IPS DF 6.9 (cell line): Measurements from ENCODE around the gene C19orf38.
"Not testable (repeated sequence)": the region's sequence is repeated elsewhere in the genome, so short reads cannot be mapped to it uniquely, and the experiment has no call there.

ENCODE experiments used
- DNase-seq: peaks from one replicate; pipeline ENCODE4 v3.0.0-alpha.2; 2013; ENCODE audit warnings: low read depth, low spot score
- H3K27ac ChIP-seq: one replicate; pipeline ENCODE4 v1.5.1; 2013; ENCODE audit warnings: low read length, control low read depth
- H3K27me3 ChIP-seq: 2 replicates; pipeline ENCODE4 v1.6.1; 2013; ENCODE audit warnings: mild to moderate bottlenecking, low read length; ENCODE audit not compliant: control insufficient read depth, insufficient read depth
- H3K36me3 ChIP-seq: 2 replicates; pipeline ENCODE4 v1.6.1; 2013; ENCODE audit warnings: low read length; ENCODE audit not compliant: control insufficient read depth, insufficient read depth
- H3K4me1 ChIP-seq: 2 replicates; pipeline ENCODE4 v1.6.1; 2013; ENCODE audit warnings: low read length; ENCODE audit not compliant: control insufficient read depth, insufficient read depth
- H3K4me3 ChIP-seq: 2 replicates; pipeline ENCODE4 v1.5.1; 2013; ENCODE audit warnings: mild to moderate bottlenecking, low read length
- H3K9me3 ChIP-seq: 2 replicates; pipeline ENCODE4 v1.6.1; 2013; ENCODE audit warnings: low read length, inconsistent platforms; ENCODE audit not compliant: control insufficient read depth, insufficient read depth
- WGBS: extraction: QIAGEN DNeasy Blood & Tissue Kit; methylation state at CpG from one replicate; pipeline ENCODE4 v1.1.7; 2013; ENCODE audit warnings: mixed read lengths, missing lambda C conversion rate; ENCODE audit not compliant: insufficient read length, insufficient coverage; 5-methylcytosine and 5-hydroxymethylcytosine counted together

Gene C19orf38

GRCh38 chr19:10835089-10835753 lies 13.0 kb upstream of the C19orf38 start:
- peaks cover 4% of the 10 kb centered on the region; the same call in 1 of the 2 replicates for H3K36me3 ChIP-seq
- H3K4me3 ChIP-seq = peak overlapping the region; percentile 11; the same call in 1 of the 2 replicates
- no peak overlapping the region for H3K27ac ChIP-seq
- WGBS = no CpG with 5 or more reads among the region's 32 CpGs
- H3K27me3 ChIP-seq = no peaks in the 10 kb centered on the region
- H3K9me3 ChIP-seq = no peaks in the 10 kb centered on the region
- DNase-seq = no peak
- H3K4me1 ChIP-seq = peaks cover 2% of the 10 kb centered on the region; the same call in 1 of the 2 replicates

- peak; percentile 99 for DNase-seq
- H3K36me3 ChIP-seq = peaks cover 4% of the 10 kb centered on the region; the same call in 1 of the 2 replicates
- 0 out of 2 replicates have a peak, but pooled peaks cover 2% of the 10 kb centered on the region for H3K4me1 ChIP-seq
- no peaks in the 10 kb centered on the region for H3K27me3 ChIP-seq
- WGBS = no CpG with 5 or more reads among the region's 50 CpGs
- no peaks in the 10 kb centered on the region for H3K9me3 ChIP-seq
- no peak within 1 kb of the TSS for H3K27ac ChIP-seq
- H3K4me3 ChIP-seq = peak within 1 kb of the TSS; percentile 79; the same call in 1 of the 2 replicates
Observed at GRCh38 chr19:10835754-10836478, 12.3 kb upstream of the C19orf38 start, which contains the start of gene TMED1. TSS of gene TMED1 (minus strand) at chr19:10836212. CDS start at chr19:10836191, 21 bp downstream.

- DNase-seq = no peak
- WGBS = no CpG with 5 or more reads among the region's 38 CpGs
- Histone ChIP-seq H3K36me3 (peaks cover 4% of the 10 kb centered on the region; the same call in 1 of the 2 replicates), H3K4me1 (0 out of 2 replicates have a peak, but pooled peaks cover 2% of the 10 kb centered on the region), H3K27me3 (no peaks in the 10 kb centered on the region), H3K9me3 (no peaks in the 10 kb centered on the region), H3K27ac (no peak overlapping the region), H3K4me3 (peak overlapping the region; percentile 79; the same call in 1 of the 2 replicates)
Observed at GRCh38 chr19:10836479-10837330, 11.5 kb upstream of the C19orf38 start.

DNA sequence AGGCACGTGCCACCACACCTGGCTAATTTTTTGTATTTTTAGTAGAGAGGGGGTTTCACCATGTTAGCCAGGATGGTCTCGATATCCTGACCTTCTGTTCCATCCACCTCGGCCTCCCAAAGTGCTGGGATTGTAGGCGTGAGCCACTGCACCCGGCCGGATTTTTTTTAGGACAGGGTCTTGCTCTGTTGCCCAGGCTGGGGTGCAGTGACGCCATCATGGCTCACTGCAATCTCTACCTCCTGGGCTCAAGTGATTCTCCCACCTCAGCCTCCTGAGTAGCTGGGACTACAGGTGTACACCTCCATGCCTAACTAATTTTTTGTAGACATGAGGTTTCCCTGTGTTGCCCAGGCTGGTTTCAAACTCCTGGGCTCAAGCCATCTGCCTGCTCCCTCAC lies 10.6 kb upstream of the C19orf38 start:
- H3K4me1 ChIP-seq, H3K4me3 ChIP-seq, DNase-seq, H3K9me3 ChIP-seq, H3K36me3 ChIP-seq, H3K27ac ChIP-seq, H3K27me3 ChIP-seq: not testable (repeated sequence)
- WGBS = no CpG with 5 or more reads among the region's 7 CpGs

GRCh38 chr19:10838377-10838776 lies 9.8 kb upstream of the C19orf38 start:
- H3K27me3 ChIP-seq = no peaks in the 10 kb centered on the region
- no peak for DNase-seq
- no CpG with 5 or more reads among the region's 11 CpGs for WGBS
- no peak overlapping the region for H3K27ac ChIP-seq
- 0 out of 2 replicates have a peak, but pooled peaks cover 2% of the 10 kb centered on the region for H3K4me1 ChIP-seq
- no peaks in the 10 kb centered on the region; the same call in 1 of the 2 replicates for H3K36me3 ChIP-seq
- no peak overlapping the region for H3K4me3 ChIP-seq
- H3K9me3 ChIP-seq = no peaks in the 10 kb centered on the region

- no CpG with 5 or more reads among the region's 10 CpGs for WGBS
- no peaks in the 10 kb centered on the region for H3K27me3 ChIP-seq
- no peak for DNase-seq
- no peak overlapping the region for H3K27ac ChIP-seq
- no peak overlapping the region for H3K4me3 ChIP-seq
- no peaks in the 10 kb centered on the region for H3K9me3 ChIP-seq
- H3K36me3 ChIP-seq = no peaks in the 10 kb centered on the region
- 0 out of 2 replicates have a peak, but pooled peaks cover 2% of the 10 kb centered on the region for H3K4me1 ChIP-seq
Observed at GRCh38 chr19:10839114-10840050, 8.8 kb upstream of the C19orf38 start.

- WGBS = no CpG with 5 or more reads among the region's 7 CpGs
- Histone ChIP-seq H3K4me1 (no peaks in the 10 kb centered on the region), H3K27me3 (no peaks in the 10 kb centered on the region), H3K27ac (no peak overlapping the region), H3K4me3 (no peak overlapping the region), H3K36me3 (no peaks in the 10 kb centered on the region), H3K9me3 (no peaks in the 10 kb centered on the region)
- DNase-seq = no peak
Observed at GRCh38 chr19:10842788-10843187, 5.4 kb upstream of the C19orf38 start.

GRCh38 chr19:10846500-10847202 lies 1.6 kb upstream of the C19orf38 start:
- H3K4me1 ChIP-seq = no peaks in the 10 kb centered on the region
- H3K9me3 ChIP-seq = no peaks in the 10 kb centered on the region
- WGBS = no CpG with 5 or more reads among the region's 2 CpGs
- DNase-seq = no peak
- H3K27ac ChIP-seq = no peak overlapping the region
- H3K4me3 ChIP-seq = no peak overlapping the region
- H3K27me3 ChIP-seq = no peaks in the 10 kb centered on the region
- no peaks in the 10 kb centered on the region for H3K36me3 ChIP-seq

DNA sequence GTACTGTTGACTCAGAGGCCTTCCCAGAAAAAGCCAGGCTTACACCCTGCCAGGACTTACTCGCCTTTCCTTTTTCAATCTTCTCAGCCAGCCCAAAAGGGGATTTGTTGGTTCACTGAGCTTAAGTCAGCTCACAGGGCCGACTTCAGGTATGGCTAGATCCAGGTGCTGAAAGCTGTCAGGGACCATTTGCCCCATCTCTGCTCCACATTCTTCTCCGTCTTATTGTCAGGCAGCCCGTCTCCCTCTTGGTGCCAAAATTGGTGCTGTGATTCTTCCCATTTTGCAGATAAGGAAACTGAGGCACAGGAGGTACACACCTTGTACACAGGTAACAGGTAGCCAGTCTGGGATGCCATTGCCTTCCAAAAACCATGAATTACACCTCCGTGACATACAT lies 2.4 kb downstream of the C19orf38 start:
- Histone ChIP-seq H3K36me3 (no peaks in the 10 kb centered on the region), H3K4me1 (no peaks in the 10 kb centered on the region), H3K27ac (no peak overlapping the region), H3K9me3 (no peaks in the 10 kb centered on the region), H3K27me3 (no peaks in the 10 kb centered on the region), H3K4me3 (no peak overlapping the region)
- no peak for DNase-seq
- no CpG with 5 or more reads among the region's 5 CpGs for WGBS
